ENCODE results near the gene ALKBH3. TPM values are rescaled to one million over a fixed set of nuclear protein-coding genes. Genes with fewer than 3 reads are reported as not detected.
A peak's percentile ranks its signal among the peaks of the same experiment; 100 is the strongest.

The ALKBH3 gene
- polyA plus RNA-seq, 2 of the 4 experiments (the other 2 are of a cell fraction), result 22.9 to 50.2 TPM

DNA sequence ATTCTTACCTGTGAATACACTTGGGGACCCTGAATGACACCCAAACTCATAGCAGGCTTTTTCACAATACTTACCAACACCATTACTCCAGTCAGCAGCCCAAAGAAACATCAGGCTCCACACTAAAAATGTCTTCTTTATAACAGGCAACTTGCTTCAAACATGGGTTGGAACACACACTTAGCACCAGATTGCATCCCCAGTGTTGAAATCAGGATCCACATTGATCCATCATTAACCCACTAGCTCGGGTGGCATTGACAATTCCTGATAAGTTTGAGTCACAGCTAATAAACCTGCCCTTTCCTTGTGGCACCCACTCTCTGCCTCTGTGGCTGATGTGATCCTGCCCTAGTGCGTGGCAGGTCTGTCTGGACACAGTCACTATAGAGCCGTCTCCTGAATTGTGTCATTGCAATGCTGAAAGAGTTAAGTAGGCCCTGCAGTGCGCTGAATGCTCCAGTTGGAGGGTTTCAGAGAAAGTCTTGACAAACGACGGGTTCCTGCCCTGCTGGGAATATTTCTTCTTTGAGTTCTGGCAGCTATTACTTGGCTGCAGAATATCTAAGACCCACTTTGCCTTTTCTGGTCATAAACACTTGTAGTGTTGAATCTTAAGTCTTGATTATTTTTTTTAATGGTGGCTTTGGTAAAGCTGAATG lies 42.2 kb downstream of the ALKBH3 start:
- H3K27ac ChIP-seq, result no peak overlapping the region; a peak in 1 of 6 replicates
- FAIRE-seq (no peak), DNase-seq (ENCODE audit: low read depth in 1 of 2, low spot score in 1 of 2) (no peak), ATAC-seq (no peak)
- ChIA-PET POLR2A (no interaction called here), CTCF (interaction anchor here (1.5 to 14.2 kb wide), 3 partner anchors 23 to 71 kb away, joined by 3 to 129 read pairs (median 78); partner anchors contain the start of gene C11orf96)
- H3K9me3 ChIP-seq, result no peaks in the 10 kb centered on the region
- TF ChIP-seq, protein P1, sequence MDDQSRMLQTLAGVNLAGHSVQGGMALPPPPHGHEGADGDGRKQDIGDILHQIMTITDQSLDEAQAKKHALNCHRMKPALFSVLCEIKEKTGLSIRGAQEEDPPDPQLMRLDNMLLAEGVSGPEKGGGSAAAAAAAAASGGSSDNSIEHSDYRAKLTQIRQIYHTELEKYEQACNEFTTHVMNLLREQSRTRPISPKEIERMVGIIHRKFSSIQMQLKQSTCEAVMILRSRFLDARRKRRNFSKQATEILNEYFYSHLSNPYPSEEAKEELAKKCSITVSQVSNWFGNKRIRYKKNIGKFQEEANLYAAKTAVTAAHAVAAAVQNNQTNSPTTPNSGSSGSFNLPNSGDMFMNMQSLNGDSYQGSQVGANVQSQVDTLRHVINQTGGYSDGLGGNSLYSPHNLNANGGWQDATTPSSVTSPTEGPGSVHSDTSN (IDR thresholded peaks at IDR 0.05), result no peak
- TF ChIP-seq HEYL (CRISPR knock-in tag; IDR thresholded peaks at IDR 0.05) (no peak), HDAC2 (IDR thresholded peaks at IDR 0.05) (no peak), CHD4 (IDR thresholded peaks at IDR 0.05; ENCODE audit: borderline replicate concordance) (no peak), CBX8 (IDR thresholded peaks at IDR 0.05) (no peak), RCOR1 (IDR thresholded peaks at IDR 0.05; ENCODE audit: low read depth, low read length) (no peak), EP300 (IDR thresholded peaks at IDR 0.05) (no peak), RAD21 (conservative IDR thresholded peaks at IDR 0.05 in 1 of 2, IDR thresholded peaks at IDR 0.05 in 1 of 2) (no peak), JUN (IDR thresholded peaks at IDR 0.05) (no peak), TP53 (CRISPR knock-in tag; IDR thresholded peaks at IDR 0.05) (no peak), FOSL2 (IDR thresholded peaks at IDR 0.05) (no peak), FOSL2 (CRISPR knock-in tag; IDR thresholded peaks at IDR 0.05) (no peak), HOXA7 (CRISPR knock-in tag; IDR thresholded peaks at IDR 0.05) (no peak), NR3C1 (IDR thresholded peaks at IDR 0.05) (no peak)
- H3K4me1 ChIP-seq, result peaks cover 25% of the 10 kb centered on the region
- 83% methylated on average over 6 of the region's 6 CpGs for WGBS (ENCODE audit: missing lambda C conversion rate)
- no peak overlapping the region for H3K4me3 ChIP-seq
- H3K4me2 ChIP-seq, result no peak overlapping the region

DNA sequence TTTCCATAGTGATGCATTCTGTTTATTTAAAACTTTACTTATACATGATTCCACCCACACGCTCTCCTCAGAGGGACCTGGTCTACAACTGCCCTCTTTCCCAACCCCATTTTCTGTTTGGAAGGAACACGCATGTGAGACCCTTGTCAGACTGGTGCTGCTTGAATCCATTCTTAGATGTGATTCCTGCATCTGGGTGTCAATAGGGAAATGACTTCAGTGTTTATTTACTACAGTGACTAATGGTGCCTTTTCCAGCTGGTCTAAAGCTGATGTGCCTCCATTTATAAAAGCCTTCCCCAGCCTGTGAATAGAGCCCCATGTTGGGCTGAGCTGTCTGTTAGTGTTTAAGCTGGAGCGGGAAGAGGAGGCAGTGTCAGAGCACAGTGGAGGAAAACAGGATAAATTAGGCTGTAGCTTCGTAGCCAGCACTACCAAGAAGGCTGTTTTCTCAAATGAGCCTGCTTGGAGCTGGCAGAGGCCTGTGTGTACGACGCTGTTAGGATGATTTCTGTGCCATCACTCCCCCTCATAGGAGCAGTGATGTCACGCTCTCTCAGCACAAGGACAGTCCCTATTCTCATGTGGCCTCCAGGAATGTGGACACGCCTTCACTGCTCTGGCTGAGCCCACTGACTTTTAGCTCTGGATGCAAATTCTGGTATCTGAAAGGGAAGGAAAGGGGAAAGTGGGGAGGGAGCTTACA lies 42.9 kb downstream of the ALKBH3 start:
- H3K4me2 ChIP-seq, result no peak overlapping the region
- no peaks in the 10 kb centered on the region for H3K9me3 ChIP-seq
- POLR2A ChIA-PET, result no interaction called here
- DNase-seq (ENCODE audit: low read depth in 1 of 2, low spot score in 1 of 2), result peak in 1 of 2 experiments; percentile 22
- CTCF ChIA-PET, result interaction anchor here (1.4 to 14.2 kb wide), 4 partner anchors 22 to 114 kb away, joined by 3 to 129 read pairs (median 42); partner anchors contain the start of gene C11orf96
- no peak overlapping the region for H3K4me3 ChIP-seq
- FAIRE-seq, result no peak
- TF ChIP-seq TFCP2L1 (CRISPR knock-in tag; IDR thresholded peaks at IDR 0.05) (no peak), KDM5A (IDR thresholded peaks at IDR 0.05) (no peak), EP300 (IDR thresholded peaks at IDR 0.05) (no peak), RNF2 (IDR thresholded peaks at IDR 0.05; ENCODE audit: borderline replicate concordance, low read depth) (no peak), FOXS1 (CRISPR knock-in tag; IDR thresholded peaks at IDR 0.05) (no peak), KDM1A (IDR thresholded peaks at IDR 0.05; ENCODE audit: low read depth) (no peak), ZFP36 (IDR thresholded peaks at IDR 0.05; ENCODE audit: borderline replicate concordance, partially characterized antibody) (no peak), NPAS2 (CRISPR knock-in tag; IDR thresholded peaks at IDR 0.05; ENCODE audit: borderline replicate concordance) (no peak), MAFK (IDR thresholded peaks at IDR 0.05; ENCODE audit: partially characterized antibody) (no peak), CBX8 (IDR thresholded peaks at IDR 0.05) (no peak), RCOR1 (IDR thresholded peaks at IDR 0.05; ENCODE audit: low read depth, low read length) (no peak), ZC3H11A (IDR thresholded peaks at IDR 0.05) (no peak), HOXB13 (CRISPR knock-in tag; IDR thresholded peaks at IDR 0.05; ENCODE audit: low read depth) (no peak), ZNF302 (CRISPR knock-in tag; IDR thresholded peaks at IDR 0.05) (no peak)
- TF ChIP-seq, protein P2, sequence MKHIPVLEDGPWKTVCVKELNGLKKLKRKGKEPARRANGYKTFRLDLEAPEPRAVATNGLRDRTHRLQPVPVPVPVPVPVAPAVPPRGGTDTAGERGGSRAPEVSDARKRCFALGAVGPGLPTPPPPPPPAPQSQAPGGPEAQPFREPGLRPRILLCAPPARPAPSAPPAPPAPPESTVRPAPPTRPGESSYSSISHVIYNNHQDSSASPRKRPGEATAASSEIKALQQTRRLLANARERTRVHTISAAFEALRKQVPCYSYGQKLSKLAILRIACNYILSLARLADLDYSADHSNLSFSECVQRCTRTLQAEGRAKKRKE (CRISPR knock-in tag; IDR thresholded peaks at IDR 0.05; ENCODE audit: low read depth), result no peak
- H3K27ac ChIP-seq, result no peak overlapping the region; a peak in 1 of 6 replicates
- no peak for ATAC-seq
- 85% methylated on average over 8 of the region's 8 CpGs for WGBS (ENCODE audit: missing lambda C conversion rate)
- peaks cover 25% of the 10 kb centered on the region for H3K4me1 ChIP-seq

All from A549 (cell line).